Activated CD8-positive, alpha-beta memory T cell treated with anti-CD3 and anti-CD28 coated beads for 4 hours (primary cell): ENCODE data around the gene CROT.
A peak's percentile ranks its signal among the peaks of the same experiment; 100 is the strongest.

Source experiments
- DNase-seq, 2 donors: peaks; one replicate each; pipeline ENCODE4 v3.0.0-alpha.2; 2020; ENCODE audit warnings: low read depth in 2 of 2

The CROT gene

DNA sequence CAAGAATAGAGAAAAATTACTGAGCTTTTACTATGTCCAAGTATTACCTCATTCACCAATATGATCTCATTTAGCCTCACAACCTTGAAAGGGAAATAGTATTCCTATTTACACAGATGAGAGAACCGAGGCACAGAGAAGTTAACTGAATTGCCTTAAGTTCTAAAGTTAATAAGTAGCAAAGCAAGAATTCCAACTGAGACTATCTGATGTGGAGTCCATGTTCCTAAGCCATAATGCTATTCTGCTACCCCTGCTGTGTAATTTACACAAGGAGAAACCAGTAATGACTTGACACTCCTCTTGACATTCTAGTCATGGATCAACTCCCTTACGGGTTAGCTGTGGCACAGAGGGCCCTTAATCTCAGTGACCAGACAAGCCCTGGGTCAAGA lies 69.3 kb downstream of the CROT start:
- DNase-seq = no peak

DNA sequence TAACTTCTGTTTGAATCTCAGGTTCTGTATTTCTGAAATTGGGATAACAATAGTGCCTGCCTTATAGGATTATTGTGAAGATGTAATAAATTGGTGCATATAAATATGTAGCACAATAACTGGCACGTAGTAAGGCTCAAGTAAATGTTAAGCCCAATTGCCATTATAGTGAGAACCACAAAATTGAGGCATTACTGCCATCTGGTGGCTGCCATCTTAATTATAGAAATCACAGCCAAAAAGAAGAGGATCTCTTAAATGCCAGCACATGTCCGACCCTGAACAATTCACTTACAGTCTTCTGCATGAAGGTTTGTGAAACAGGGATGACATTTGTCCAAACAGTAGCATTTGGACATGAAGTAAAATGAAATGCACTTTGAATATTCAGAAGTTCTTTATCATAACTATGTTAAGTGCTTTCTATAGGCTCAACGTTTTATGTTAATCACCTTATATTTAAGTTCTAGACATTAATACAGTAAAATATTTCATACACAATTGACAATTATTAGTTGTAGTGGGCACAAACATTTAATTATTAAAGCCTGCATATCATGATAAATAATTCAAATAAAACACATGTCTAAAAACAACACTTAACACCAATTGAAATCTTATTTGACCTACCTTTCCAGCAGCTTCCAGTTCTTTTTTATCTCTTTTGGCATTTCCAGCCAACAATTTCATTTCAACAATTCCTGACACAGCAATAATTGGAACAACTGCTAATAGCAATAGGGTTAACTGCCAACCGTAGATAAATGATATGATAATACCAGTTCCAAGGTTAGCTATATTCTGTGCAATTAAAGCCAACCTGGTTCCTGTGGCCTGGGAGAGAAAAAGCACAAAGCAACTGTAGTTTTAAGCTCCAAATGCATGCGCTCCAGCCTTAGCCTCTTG lies 71.5 kb downstream of the CROT start:
- peak; percentile 28 to 35 for DNase-seq

DNA sequence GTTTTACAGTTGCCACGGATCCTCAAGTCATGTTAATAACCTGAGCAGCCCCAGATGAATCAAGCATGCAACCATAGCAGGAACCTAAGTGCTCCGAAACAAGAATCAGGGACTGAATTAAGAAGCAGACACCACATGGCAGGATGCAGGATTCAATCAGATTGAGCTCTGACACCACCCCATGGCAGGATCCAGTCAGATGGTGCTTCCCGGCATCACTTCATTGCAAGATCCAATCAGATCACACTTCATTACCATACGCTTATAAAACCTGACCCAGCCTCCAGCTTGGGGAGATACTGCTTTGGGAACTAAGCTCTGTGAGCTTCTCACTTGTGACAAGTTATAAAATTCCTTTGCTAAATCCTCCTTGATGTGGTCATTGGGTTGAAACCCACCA lies 74.7 kb downstream of the CROT start:
- no peak for DNase-seq

DNA sequence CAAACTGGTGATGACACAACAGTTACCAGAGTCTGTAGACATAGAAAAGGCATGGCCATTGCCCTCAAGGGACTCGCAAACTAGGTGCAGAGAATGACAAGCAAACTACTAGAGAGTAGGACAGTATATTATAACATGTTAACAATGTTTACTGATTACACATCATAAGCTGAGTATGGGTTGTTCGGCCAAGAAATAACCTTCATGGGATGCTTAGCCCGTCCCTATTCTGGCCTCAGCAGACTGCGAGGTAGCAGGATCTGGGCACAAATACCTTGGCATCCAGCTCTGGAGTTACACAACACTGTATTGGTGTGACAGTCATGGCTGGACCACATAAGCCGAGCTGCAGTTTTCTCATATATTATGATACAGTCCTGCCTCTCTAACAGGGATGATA lies 78.6 kb downstream of the CROT start:
- DNase-seq = no peak

DNA sequence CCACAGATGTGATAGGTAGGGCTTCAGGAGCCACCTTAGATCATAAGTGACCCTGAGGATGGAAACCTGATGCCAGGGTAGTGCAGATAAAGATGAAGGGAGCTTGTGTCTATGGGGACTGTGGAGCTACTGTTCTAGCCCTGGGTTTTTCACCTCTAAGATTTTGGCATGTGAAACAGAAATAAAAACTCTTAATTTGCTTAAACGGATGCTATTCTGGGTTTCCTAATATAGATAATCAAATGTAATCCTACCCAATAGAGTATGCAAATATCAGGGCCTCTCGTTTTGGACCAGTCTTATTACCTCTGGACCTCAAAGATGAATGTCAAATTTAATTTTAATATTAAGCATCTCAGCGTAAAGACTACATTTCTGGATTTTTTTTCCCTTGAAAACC lies 80.7 kb downstream of the CROT start:
- DNase-seq = no peak

DNA sequence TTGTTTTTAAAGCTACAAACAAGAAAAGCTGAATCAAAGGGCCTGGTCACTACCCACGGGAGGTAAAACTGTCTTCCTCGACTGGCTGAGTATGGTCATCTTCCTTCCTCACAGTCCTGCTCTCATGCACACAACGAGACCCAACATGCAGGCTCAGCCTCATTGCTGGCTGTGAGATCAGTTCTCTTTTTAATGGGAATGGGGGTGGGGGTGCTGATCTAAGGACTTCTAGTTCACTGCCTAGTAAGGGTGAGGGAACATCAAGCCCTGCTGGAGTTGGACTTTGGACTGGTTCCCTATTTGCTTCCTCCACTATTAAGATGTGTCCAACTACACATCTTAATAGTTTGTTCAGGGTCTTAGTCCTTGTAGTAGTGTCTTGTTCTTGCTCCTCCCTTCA lies 81.8 kb downstream of the CROT start:
- no peak for DNase-seq

DNA sequence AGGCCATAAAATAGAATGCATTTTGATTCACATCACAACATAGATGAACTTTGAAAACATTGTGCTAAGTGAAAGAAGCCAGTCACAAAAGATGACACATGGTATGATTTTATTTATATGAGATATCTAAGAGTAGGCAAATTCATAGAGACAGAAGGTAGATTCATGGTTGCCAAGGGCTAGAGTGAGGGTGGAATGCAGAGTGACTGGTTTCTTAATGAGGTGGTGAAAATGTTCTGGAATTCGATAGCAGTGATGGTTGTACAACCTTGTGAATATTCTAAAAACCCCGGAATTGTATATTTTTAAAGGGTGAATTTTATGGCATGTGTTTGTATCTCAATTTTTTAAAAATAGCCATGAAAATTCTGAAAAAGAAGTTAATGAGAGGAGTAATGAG lies 87.1 kb downstream of the CROT start:
- no peak for DNase-seq

DNA sequence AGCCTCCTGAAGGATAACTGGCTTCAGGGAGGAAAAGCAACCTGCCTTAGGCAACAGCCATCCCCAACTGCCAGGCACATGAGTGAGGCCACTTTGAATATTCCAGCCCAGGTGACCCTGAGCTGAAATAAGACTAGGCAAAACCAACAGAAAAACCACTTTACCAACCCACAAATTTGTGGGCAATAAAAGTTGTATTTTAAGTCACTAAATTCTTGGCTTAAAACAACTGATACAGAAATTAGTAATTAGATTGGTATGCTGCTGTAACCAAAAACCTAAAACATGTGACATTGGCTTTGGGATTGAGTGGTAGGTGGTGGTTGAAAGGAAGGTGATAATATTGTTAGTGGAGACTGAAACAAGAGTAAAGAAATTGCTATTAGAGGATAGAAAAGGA lies 90.1 kb downstream of the CROT start:
- no peak for DNase-seq

DNA sequence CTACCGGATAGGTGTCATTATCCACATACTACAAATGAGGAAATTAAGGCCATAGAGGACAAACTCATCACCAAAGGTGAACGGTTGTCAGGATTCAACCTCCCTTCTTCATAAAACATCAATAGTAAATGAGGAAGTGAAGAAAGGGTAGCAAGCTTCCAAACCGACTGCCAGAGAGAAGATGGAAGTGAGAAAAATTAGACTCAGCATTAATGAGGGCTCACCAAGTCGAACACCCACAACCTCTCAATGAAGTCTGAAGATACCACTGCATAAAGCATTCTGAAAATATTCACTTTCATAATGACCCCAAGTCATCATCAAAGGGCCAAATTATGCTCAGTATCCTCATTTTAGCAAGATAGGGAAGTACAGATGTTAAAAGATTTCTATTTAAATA lies 100.4 kb downstream of the CROT start:
- DNase-seq = no peak

DNA sequence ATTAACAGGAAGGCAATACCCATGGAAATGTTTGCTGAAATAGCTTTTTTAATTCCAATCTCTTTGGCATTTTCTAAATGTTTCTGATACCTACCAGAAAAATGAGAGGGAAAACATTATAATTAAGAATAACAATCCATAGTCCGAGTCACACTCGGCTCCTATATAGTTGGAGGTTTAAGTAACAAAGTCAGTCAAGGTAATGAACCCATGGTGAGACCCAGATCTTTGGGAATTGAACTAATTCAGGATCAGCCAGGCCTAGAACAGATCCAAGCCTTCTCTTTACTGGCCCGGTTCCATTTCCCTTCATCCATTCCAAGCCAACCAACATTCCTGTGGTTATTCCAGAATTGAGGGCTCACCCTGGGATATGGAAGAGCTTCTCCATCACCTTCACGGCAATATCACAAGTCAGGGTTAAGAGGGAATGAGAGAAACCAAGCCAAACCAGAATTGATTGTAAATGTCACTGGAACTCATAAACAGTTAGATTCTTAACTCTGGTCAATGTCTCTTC lies 101.7 kb downstream of the CROT start:
- no peak for DNase-seq

DNA sequence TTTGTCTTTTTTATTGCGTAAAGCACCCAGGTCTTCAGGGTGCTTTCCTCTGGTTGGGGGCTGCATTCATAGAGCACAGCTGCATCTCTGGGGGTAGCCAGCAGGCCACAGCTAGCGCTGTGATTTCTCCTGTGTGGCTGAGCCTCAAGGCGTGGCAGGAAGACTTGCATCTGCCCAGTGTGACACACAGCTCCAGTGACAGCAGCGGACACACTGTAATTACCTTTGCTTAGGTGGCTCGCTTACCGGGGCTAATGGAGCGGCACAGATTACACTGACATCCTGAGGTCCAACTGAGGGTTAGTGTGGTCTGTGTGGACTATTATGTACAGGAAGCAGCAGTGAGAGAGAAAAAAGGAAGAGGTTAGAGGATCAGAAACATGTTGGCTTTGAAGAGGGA lies 102.9 kb downstream of the CROT start:
- DNase-seq = no peak
